GM21737 (cell line): ENCODE data around the gene GRK6.

ENCODE experiments used
- ATAC-seq: cut with Tn5 transposase; IDR thresholded peaks from one replicate; pipeline ENCODE4 v1.9.1; 2021; ENCODE audit warnings: mild to moderate bottlenecking, moderate library complexity; ENCODE audit not compliant: unreplicated experiment

GRK6 gene

DNA sequence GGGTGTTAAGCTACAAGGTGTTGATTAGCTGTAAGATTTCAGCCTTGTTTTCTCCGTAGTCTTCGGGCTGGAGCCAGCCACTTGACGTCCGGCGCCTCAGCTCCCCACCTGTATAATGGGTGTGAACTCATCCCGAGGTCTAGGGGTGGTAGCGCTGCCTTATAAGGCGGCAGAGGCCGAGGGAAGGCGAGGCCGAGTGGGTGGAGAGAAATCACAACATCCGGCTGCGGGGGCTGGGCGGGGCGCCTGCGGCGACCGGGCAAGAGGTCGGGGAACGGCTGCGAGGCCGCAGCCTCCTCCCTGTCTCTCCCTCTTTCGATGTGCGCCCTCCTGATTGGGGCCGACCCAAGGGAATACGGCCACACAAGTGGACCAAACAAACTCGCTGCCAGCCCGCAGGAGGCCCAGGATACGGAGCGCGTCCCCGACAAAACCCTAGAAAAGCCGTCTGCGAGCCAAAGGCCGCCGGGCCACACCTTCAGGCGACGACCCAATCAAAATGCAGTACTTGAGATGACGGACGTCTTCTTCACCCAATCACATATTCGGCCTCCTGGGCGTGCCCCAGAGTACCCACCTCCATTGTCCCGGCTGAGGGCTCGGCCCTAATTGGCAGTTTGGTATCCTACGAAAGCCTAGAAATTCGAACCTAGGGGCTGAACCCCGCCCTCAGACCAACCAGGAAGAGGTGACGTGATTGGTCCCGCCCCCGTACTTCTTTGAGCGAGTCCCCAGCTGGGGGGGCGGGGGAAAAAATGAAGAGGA is 493 bp upstream of the GRK6 start:
- peak; percentile 72 for ATAC-seq

DNA sequence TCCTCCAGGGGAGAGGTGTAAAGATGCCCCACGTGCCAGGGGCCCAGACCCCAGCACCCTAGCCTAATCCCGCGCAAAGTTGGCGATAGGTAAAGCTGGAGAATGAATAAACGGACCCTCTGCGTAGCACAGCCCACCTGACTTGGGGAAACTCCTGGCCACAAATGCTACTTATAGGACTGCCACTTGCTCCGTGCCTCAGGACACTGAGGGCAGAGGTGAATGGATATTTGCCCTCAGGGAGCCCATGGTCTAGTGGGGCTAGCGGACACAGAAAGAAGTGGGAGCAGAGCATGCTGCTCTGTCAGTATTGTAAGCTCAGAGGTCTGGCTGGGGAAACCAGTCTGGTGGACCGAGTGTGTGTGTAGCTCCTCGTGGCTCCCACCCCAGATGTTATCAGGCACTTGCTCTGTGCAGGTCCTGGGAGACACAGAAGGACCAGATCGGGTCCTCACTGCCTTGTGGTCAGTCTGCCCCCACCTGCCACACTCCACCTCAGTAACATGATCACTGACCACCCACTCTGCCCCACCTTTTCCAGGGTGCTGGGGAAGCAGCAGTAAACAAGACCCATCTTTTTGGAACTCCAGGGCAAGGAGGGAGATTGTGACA is 841 bp downstream of the GRK6 start:
- ATAC-seq: no peak

DNA sequence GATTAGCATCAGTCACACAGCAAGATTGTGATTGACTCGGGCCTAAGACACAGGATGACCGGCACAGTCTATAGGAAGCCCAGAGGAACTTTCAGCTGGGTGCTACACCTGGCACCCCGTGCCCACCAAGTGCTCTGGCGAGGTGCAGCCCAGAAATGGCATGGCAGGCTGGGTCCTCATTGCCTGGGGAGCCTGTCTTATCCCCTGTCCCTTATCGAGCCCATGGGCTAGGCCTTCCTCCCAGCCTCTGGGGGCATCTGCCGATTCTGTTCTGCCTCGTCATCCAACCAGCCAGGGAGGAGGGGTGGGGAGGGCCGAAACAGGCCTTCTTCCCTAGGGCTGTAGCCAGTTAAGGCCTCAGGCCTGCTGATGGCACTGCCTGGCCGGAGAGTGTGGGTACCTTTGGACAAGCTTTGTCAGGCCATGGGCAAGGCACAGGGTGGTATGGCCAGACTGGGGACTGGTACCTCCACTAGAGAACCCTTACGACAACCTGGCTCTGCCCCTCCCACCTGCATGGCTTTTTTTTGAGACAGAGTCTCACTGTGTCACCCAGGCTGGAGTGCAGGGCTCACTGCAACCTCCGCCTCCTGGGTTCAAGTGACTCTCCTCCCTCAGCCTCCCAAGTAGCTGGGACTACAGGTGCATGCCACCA is 1.6 kb downstream of the GRK6 start:
- ATAC-seq: no peak

DNA sequence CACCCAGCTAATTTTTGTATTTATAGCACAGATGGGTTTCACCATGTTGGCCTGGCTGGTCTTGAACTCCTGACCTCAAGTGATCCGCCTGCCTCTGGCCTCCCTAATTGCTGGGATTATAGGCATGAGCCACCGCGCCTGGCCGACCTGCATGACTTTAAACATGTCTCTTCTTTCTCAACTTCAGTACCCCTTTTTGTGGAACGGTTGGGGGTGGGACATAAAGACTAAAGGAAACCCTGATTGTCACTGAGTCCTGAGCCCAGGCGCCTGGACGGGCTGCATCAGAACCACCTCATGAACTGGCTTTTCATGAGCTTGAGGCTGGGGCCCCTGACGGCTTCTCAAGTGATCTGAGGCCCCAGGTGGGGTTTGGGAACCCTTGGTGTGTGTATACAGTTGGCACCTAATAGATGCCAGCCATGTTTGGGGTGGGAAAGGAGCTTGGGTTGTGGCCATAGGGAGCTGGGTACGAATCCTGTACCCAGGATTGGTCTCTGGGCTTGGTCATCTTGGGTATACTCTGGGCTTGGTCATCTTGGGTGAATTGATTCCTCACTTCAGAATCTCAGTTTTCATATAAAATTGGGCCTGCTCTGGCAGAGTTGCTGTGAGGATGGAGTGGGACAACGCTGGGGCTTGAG is 2.2 kb downstream of the GRK6 start:
- ATAC-seq: no peak

DNA sequence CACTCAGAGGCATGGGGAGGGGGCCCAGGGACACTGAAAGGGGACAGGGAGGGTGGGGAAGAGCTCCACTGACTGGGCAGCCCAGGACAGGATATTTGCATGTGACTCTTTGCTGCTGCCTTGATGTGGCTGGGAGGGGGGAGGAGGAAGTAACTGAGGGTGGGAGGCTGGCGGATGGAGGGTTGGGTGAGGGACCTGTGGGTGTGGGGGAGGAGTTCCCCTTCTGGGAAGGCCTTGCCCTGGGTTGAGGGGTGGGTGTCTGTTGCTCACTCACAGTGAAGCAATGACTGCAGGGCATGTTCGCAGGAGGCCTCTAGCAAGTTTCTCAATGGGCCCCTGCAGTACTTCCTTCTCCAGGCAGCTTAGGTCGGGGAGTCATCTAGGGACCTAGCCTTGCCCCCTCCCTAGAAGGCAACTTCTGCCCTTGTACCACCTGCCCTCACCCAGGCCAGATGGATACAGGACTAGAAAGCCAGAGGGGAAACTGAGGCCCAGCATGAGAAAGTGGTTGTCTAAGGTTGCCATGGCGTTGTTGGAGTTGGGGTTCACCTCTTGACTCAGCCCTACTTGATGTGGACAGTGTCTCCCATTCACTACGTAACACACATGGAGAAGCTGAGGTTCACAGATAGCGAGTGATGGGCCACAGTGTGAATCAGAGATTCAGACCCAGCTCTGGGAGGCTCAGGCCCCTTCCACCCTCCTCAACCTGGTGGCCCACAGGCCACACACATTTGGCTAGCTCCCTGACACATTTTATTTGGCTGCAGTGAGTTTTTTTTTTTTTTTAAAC is 3.0 kb downstream of the GRK6 start:
- ATAC-seq: no peak

DNA sequence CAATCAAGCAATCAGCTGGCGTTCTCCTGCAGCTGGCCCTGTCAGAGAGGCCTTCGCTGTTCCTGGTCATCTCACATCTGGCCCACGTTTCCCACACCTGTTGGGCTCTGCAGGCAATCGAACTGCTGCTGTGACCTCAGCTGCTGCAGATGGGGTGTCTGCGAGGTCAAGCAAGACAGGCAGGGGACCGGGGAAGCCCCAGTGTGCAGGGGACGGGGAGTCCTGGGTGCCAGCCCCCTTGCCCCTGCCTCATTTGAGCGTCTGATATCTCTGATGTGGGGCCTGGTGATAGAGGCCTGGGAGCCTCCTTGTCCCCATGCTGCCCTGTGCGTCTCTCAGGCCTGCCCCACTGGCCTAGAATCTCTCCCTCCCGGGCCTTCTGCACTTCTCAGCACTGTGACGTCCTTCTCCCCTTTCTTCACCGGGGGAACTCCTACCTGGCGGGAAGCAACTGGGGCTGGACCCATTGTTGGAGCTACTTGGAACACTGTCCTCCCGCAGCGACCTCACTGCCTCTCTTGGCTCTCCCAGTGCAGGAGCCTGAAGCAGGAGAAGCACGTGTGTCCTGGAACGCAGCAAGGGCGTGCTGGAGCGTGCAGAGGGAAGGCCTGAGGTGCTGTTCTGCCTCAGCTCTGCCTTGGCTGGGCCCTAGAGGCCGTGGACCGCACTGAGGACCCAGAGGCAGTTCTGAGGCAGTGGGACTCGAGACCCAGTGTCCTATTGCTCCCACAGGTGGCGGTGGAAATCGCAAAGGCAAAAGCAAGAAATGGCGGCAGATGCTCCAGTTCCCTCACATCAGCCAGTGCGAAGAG is 3.9 kb downstream of the GRK6 start:
- no peak for ATAC-seq

DNA sequence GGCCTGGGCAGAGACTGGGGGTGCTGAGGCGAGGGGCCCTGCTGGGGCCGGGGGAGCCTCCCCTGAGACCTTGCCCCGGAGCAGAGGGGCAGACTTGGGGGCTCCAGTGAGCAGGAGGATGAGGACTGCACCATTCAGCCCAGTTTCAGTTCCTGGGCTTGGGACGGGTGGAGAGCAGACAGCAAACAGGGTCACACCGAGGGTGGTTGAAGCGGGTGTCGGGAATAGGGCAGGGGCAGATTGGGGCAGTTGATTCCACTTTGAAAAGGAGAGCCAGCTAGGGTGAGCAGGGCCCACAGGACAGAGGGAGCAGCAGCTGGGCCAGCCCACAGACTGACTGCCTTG is 4.5 kb downstream of the GRK6 start:
- no peak for ATAC-seq

DNA sequence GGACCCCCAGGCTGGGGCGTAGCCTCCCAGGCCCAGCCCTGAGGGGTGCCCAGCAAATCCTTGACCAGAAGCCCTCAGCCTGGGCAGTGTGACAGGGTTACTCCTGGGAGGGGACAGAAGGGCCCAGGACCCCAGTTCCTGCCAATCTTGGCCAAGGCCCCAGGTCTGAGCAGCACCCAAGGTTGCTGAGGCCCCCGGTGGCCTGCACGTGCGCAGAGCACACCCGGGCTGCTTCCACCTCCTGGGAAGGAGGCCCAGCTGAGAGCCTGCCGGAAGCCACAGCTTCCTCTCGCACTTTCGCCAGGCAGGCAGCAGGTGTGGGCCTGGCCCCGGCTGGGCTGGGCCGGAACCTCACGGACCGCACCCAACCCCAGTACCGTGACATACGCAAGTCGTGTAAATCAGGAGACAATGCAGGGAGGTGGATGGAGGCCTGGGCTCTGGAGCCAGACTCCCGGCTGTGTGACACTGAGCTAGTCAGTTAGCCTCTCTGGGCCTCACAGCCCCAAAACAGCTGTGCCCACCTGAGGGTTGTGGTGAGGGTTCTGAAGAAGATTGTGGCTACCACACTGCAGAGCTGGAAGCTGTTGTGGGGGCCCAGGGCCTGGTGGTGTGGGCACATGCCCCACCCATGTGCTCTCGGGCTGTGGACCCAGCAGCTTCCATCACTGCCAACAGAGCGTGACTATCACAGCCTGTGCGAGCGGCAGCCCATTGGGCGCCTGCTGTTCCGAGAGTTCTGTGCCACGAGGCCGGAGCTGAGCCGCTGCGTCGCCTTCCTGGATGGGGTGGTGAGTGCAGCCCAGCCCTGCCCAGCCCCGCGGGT is 5.1 kb downstream of the GRK6 start:
- peak; percentile 32 for ATAC-seq

DNA sequence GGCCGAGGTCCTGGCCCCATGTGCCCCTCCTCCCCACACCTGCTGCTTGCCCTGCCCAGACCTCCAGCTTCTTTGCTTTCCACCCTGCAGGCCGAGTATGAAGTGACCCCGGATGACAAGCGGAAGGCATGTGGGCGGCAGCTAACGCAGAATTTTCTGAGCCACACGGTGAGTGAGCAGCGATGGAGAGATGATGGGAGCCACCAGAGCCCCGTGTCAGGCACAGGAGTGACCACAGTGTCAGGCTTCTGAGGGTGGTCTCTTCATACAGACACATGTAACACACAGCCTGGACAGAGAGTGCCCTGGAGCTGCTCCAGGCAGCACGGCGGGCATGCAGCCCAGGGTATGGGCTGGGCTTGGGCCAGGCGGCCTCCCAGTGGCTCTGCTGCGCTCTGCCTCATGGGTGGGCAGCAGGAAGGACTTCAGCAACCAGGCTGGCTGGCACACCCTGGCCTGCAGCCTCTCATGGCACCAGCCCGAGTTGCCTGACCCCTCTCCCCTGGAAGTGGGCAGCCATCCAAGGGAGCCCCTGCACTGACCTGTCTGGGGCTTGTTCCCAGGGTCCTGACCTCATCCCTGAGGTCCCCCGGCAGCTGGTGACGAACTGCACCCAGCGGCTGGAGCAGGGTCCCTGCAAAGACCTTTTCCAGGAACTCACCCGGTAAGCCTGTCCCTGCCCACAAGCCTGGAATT is 5.8 kb downstream of the GRK6 start:
- no peak for ATAC-seq

DNA sequence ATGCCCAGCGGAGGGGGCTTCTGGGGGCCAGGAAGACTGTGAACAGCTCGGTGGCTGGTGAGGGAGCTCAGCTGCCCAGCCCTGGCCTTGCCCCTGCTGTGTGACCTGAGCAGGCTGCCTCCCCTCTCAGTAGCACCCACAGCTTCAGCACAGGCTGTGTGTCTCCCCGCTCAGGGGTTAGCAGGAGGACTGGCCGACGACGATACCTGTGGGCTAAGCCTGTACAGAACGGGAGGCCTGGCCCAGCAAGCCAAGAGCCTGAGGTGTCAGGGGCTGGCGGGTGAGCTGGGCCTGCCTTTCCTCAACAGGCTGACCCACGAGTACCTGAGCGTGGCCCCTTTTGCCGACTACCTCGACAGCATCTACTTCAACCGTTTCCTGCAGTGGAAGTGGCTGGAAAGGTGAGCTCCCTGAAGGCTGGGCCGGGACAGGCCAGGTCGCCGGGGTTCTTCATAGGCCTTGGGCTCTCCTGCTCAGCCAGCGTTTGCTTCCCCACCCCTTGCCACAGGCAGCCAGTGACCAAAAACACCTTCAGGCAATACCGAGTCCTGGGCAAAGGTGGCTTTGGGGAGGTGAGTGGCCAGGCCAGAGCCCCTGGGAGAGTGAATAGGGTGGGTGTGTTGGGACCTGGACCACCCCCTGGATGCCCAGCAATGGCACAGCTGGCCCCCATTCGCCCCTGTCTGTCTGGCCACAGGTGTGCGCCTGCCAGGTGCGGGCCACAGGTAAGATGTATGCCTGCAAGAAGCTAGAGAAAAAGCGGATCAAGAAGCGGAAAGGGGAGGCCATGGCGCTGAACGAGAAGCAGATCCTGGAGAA is 6.6 kb downstream of the GRK6 start:
- no peak for ATAC-seq

DNA sequence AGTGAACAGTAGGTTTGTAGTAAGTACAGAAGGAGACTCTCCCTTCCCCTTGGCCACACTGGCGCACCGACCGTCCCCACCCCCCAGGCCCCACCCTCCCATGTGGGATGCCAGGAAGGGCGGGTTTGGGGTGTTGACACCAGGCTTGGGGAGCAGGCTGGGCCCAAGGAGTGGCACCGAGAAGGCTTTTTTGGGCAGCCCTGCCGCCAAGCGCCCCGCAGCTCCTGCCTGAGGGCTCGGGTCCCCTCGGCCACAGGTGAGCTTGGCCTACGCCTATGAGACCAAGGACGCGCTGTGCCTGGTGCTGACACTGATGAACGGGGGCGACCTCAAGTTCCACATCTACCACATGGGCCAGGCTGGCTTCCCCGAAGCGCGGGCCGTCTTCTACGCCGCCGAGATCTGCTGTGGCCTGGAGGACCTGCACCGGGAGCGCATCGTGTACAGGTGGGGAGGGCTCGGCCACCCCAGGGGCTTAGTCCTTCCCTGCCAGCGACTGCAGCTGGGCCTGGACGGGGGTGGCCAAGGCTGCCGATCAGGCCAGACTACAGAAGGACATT is 7.3 kb downstream of the GRK6 start:
- ATAC-seq: no peak

DNA sequence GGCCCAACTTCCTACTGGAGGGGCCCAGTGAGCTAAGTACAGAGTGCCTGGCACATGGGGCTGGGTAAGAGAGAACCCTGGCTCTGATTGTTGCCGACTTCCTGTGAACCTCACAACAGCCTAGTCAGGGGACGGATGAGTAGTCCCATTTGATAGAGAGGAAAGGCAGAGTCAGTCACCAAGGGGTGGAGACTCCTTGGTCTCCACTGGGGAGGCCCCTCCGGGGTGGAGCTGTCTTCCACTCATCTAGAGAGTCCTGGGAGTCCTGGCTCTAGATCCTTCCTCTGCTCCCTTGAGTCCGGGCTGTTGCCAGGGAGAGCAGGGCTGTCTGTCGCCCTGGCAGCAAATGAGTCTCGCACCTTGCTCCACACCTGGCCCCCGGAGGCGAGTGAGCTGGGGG is 8.0 kb downstream of the GRK6 start:
- no peak for ATAC-seq

DNA sequence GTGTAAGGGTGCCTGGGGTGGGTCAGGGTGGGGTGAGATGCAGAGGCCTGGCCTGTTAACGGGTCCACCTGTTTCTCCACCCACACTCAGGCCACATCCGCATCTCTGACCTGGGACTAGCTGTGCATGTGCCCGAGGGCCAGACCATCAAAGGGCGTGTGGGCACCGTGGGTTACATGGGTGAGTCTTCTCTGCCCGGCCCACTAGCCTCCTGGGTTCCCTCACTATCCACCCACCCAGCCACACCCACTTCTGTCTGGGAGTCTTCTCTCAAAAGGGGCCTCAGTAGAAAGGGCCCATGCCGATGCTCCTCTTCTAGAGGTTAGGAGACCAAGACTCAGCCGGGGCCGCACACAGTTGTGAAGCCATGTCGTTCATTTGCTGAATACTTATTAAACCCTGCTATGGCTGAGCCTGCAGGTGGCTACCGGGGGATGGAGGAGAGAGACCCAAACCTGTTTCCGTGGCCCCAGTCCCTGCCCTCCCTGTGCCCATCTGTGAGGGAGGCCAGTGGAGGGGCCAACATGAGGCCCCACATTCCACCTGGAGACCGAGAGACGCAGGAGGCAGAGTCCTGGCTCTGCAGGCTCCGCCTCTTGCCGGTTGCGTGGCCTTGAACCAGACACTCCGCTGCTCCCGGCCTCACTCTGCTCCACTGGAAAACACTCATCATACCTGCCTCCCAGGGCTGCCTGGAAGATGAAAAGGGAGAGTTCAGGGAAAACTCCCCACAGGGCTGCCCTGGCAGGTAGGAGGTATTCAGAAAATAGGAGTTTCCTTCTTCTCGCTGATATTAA is 8.7 kb downstream of the GRK6 start:
- no peak for ATAC-seq

DNA sequence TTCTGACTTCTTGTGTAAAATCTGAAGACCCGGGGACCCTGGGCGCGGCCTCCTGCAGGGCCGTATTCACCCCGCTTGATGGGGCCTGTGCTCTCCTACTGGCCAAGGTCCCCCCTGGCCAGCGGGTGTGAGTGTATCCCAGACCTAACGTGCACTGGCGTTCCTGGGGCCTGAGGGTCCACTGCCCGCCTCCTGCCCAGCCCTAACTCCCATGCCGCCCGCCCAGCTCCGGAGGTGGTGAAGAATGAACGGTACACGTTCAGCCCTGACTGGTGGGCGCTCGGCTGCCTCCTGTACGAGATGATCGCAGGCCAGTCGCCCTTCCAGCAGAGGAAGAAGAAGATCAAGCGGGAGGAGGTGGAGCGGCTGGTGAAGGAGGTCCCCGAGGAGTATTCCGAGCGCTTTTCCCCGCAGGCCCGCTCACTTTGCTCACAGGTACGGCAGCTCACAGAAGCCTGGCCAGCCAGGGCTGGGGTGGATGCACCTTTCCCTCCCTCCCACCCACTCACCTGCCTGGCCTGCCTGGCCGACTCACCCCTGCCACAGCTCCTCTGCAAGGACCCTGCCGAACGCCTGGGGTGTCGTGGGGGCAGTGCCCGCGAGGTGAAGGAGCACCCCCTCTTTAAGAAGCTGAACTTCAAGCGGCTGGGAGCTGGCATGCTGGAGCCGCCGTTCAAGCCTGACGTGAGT is 9.5 kb downstream of the GRK6 start:
- no peak for ATAC-seq

DNA sequence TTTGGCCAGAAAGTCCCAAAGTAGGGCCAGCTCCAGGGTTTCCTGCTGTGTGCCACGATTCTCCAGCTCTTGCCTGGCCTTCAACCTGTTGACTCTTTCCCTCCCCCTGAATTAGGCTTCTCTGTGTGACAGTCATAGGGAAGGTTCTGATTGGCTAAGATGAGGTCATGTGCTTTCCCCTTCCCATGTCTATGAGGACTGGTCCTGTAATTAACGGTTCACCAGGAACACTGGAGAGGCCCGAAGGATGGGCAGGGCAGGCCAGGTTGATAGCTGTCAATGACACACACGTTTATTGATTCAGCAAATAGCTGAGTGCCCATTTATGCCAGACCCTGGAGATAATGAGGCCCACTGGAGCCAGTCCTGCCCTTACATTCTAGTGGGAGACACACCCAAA is 11.1 kb downstream of the GRK6 start:
- ATAC-seq: no peak

DNA sequence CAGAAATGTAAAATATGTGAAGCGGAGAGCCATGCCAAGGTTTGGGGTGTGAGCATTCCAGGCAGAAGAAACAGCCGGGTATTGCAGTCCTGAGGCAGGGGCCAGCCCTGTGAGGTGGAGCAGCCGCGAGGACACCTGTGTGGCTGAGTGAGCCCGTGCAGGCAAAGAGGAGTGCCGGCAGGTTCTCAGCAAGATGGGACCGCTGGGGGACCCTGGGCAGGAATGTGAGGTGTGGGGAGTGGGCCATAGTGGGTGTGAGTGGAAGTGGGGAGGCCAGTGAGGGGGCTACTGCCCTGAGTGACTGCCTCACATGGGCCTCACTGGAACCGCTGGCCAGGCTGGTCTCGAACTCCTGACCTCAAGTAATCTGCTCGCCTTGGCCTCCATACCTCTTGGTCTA is 12.0 kb downstream of the GRK6 start:
- ATAC-seq: no peak
